Measurements from ENCODE around the gene AP2S1.
"Not testable (repeated sequence)": the region's sequence is repeated elsewhere in the genome, so short reads cannot be mapped to it uniquely, and the experiment has no call there.

AP2S1 gene

DNA sequence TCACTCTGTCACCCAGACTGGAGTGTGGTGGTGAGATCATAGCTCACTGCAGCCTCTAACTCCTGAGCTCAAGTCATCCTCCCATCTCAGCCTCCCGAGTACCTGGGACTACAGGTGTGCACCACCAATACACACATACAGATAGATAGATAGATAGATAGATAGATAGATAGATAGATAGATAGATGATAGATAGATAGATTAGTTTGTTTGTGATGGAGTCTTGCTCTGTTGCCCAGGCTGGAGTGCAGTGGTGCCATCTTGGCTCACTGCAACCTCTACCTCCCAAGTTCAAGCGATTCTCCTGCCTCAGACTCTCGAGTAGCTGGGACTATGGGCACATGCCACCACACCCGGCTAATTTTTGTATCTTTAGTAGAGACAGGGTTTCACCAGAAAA, 46.2 kb downstream of the AP2S1 start:
- not testable (repeated sequence) for DNase-seq (ENCODE audit: low read depth in 3 of 3)

DNA sequence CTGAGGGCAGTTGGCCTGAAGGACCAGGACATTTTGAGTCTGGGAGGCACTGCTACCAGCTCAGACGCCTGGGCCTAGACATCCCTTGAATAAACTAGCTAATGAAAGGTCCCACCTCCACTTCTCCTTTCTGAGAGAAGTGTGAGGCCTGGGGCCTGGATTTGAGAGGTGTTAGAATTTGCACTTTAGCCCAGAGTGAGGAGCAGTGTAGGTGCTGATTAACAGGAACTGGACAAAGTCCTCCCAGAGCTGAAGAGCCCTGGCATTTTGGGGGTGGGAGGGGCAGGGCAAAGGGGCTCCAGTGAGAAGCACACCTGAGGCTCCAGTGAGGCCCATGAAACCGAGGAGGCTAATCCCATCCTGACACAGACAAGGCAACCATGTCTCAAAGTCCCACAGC, 47.1 kb downstream of the AP2S1 start:
- DNase-seq (ENCODE audit: low read depth in 3 of 3) = no peak

DNA sequence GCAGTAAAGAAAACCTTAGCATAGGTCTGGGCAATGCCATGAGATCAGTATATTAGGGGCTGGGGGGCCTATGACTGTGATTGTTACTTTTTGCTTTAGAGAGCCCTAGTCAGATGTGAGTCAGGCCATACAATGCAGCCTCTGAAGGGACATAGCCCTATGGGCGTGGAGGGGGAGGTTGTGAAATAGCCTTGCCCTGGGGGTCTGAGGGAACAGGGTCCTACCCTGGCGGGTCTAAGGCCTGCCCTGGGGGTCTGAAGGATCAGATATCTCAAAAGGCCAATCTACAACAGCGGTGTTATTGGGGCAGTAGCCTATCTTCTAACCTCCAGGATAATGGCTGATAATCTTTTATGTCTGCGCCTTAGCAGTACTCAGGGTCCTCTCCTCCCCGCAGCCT, 48.5 kb downstream of the AP2S1 start:
- no peak for DNase-seq (ENCODE audit: low read depth in 3 of 3)

DNA sequence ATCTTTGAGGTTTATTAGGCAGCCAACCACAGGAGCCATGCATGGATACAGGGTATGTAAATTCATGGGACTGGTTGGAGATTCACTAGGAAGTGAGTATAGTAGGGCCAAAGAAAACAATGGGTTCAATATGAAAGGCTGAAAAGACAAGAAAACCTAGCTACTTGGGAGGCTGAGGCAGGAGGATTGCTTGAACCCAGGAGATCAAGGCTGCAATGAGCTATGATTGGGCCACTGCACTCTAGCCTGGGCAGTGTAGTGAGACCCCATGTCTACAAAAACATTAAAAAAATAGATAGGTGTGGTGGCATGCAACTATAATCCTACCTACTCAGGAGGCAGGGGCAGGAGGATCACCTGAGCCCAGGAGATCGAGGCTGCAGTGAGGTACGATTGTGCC, 51.9 kb downstream of the AP2S1 start:
- DNase-seq (ENCODE audit: low read depth in 3 of 3) = no peak

DNA sequence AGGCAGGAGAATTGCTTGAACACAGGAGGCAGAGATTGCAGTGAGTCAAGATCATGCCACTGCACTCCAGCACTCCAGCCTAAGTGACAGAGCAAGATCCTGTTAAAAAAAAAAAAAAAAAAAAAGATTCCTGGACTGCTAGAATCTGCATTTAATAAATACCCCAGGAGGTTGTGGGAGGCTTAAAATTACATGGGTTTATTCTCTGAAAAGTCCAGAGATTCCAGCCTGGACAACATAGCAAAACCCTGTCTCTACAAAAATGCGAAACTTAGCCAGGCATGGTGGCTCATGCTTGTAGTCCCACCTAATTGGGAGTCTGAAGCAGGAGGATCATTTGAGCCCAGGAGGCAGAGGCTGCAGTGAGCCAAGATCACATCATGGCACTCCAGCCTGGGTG, 52.8 kb downstream of the AP2S1 start:
- no peak for DNase-seq (ENCODE audit: low read depth in 3 of 3)

DNA sequence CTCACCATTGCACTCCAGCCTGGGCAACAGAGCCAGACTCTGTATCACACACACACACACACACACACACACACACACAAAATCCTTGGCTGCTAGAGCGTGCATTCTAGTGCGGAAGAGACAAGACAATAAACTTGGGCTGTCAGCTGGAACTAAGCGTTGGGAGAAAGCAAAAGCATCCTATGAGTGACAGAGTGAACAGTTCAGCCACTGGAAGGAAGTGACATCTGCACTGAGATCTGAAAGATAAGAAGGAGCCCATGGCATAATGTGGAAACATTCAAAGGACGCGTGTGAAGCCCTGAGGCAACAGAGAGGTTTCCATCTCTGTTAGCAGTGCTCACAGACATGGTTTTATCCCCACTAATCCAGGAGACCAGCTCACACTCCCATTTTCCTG, 58.7 kb downstream of the AP2S1 start:
- no peak for DNase-seq (ENCODE audit: low read depth in 3 of 3)

DNA sequence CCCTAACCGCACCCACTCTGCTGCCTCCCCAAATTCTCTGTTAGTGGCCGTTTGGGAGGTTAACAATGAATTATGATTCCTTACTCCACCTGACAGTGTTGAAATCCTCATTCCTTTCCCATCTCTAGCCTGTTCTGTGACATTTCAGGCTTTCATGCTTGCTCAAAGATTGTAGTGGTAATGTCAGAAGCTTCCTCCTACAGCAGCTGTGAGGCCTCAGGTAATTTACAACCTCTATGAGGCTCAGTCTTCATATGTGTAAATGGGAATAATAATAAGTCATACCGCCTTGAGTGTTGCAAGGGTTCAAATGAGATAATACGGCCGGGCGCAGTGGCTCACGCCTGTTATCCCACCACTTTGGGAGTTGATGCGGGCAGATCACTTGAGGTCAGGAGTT, 61.3 kb downstream of the AP2S1 start:
- DNase-seq (ENCODE audit: low read depth in 3 of 3) = no peak

DNA sequence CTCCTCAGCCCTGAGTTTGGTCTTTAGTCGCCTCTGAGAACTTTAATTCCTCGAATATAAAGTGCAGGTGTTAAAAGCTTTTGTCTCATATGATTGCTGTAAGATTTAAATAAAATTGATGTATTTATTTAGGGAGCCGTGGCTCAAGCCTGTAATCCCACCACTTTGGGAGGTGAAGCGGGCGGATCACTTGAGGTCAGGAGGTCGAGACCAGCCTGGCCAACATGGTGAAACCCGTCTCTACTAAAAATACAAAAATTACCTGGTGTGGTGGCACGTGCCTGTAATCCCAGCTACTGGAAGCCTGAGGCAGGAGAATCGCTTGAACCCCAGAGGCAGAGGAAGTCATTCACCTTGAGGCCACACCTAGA, 61.7 kb downstream of the AP2S1 start:
- DNase-seq (ENCODE audit: low read depth in 3 of 3) = no peak

DNA sequence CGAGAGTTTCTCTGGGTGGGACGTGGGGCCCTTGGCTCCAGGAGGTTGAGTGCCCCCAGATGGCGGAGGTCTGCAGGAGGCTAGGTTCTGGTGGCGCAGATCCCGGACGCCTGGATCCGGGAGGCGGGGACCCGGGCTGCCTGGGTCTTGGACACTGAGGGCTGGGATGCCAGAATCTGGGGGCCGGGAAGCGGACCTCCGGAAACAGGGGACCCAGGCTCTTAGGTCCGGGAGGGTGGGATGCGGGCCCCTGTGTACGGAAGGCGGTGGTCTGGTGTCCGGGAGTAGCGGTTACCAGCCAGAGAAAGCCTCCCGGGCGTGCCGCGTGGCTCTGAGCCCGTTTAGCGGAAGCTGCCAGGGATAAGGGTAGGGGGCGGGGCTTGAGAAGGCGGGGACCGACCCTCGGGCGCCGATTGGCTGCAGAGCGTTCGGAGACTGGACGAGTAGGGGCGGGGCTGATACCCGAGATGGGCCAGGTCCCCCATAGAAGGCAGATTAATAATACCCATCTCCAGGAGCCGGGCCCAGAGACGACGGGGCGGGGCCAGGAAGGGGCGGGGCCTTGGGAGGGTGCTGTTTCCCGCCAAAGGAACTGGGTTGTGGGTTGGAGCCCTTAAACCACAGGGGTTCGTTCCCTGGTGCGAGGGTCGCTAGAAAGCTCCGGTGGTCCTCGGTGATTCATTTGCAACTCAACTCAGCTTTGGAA, 62.2 kb downstream of the AP2S1 start, which contains the start of gene SLC1A5:
SLC1A5 (minus strand) TSS at position 333 of the 706 bp plus-strand sequence. CDS start 629 bp downstream, outside the sequence.
- DNase-seq (ENCODE audit: low read depth in 3 of 3) = peak; percentile 99
